NCI-H2081 (cell line): Measurements from ENCODE around the gene SH2D7.
"Not testable (repeated sequence)": the region's sequence is repeated elsewhere in the genome, so short reads cannot be mapped to it uniquely, and the experiment has no call there.

Experiments
- DNase-seq, 2 experiments: peaks; one replicate each; lab custom pipeline; 2025; lab: John Stamatoyannopoulos, UW

The SH2D7 gene

DNA sequence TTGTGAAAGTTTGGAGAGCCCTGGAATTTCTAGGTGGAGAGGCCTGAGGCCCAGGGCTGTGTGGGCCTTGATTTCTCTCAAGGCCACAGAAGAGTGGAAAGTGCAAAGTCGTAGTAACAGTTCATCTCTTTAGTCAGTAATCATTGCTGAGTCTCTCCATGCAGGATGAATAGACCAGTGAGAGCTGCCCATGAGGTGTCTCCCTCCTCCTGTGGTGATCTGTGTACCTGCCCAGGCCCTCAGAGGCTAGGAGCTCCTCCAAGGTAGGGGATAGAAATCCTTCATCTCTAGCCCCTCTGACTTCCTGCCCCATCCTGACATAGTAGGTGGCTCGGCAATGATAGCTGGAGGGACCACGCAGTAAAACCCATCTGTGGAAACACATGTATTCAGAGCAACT lies 50.0 kb downstream of the SH2D7 start:
- DNase-seq: no peak

DNA sequence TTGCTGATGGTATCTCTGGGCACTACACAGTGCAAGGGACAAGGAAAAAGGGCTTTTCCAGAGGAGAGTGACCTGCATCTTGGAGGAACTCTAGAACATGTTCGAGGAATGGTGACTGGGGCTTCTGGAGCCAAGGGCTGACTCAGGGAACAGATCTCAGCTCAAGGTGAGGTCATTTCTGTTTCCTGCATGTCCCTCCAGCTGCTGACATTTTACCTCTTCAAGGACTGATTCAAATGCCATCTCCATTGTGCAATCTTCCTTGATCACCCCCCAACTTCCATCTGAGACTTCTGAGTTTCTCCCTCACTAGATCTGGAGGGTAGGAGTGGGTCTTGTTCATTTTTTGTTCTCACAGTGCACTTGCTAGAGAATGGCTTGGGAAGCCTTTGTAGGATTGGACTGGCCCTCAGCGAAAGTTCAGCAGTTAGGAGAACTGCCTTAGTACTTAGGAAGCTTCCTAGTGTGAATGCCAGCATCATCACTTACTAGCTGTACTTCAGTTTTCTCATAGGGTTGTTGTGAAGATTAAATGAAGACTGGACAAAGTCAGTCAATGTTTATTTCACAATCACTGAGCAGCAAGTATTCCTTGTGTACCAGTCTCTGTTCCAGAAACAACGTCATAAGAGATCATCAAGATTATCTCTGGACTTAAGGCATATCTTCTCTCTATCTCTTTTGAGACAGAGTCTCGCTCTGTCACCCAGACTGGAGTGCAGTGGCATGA lies 54.2 kb downstream of the SH2D7 start:
- no peak for DNase-seq

DNA sequence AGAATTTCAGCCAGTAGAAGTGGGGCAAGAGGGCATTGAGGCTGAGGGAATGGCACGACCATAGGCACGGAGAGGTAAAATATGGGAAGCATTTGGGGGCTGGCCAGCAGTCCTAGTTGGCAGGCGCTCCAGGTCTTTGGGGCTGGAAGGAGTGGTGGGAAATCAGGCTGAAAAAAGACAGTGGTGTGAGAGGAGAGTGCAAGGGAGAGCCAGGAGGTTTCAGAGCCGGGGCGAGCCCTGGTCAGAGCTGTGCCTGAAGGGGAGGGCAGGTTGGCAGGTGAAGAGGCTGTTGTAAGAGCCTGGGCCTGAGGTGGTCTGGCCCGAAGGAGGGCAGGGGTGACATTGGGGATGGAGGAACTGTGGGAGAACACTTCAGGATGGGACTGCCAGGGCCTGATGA lies 55.2 kb downstream of the SH2D7 start:
- DNase-seq: no peak

DNA sequence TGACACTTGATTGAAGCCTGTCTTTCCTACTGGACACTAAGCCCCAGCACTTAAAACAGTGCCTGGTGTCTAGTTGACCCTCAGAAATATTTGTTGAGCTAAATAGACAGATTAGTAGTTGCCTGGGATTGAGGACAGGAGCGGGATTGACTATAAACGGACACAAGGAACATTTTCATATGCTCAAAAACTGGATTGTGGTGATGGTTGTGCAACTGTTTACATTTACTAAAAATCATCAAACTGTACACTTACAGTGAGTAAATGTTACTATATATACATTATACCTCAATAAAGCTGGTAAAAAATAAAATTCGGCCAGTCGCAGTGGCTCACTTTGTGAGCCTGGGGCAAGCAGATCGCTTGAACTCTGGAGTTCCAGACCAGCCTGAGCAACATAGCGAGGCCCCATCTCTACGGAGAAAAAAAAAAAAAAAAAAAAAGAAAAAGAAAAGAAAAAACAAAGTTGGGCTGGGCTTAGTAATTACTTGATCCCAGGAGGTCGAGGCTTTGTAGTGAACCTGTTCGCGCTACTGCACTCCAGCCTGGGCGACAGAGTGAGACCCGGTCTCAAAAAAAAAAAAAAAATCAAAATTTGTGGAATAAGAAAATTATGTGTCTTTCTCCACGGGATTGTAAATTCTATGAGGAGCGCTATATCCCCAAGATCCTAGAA lies 56.2 kb downstream of the SH2D7 start:
- no peak for DNase-seq

- DNase-seq: peak; percentile 96
Measured at GRCh38 chr15:78149068-78149804, 56.9 kb downstream of the SH2D7 start, which contains the start of gene IDH3A. TSS of gene IDH3A (plus strand) at chr15:78149362. CDS start at chr15:78149404, 42 bp downstream.

DNA sequence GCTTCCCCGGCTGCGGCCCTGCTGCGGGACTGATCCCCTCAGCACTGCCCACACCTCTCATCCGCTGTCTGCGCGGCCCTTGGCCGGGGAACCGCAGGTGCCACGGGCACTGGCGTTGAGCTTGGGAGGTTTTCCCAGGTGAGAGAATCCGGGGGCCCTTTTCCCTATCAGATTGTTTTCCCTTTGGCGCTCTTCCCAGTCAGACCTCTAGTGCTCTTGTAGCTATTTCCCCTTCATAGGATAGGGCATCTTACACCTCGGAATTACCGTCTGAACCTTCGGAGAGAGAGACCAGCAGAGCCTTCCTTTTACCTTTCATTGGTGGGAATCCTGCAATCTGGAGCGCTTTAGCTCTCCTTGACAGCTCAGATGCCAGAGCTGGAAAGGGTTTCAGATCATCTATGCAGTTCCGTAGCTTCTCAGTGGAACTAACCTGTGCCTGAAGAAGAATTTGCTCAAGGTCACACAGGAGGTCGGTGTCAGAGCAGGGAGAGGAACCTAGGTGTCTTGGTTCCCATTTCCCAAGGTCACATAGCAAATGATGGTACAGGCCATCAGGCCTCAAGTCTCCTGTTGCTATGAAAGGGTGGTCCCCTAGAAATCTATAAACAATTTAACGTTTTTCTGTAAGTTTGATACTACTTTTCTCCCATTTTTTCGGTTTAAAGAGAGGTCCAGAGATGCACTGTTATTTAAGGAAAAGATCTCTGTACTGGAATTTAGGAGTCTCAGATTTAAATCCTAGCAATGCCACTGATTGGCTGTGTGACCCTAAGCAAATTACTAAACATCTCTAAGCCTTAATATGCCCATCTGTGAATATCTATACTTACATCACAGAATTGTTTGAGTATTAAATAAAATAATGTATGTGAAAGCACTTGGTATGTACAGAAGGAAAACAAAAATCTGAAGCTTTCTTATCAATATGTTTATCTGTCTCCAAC lies 57.7 kb downstream of the SH2D7 start:
- DNase-seq: peak; percentile 30 to 67

GRCh38 chr15:78151075-78151474 lies 58.7 kb downstream of the SH2D7 start:
- DNase-seq: not testable (repeated sequence)
